ENCODE results near the gene SLC25A21.
"Not testable (repeated sequence)": the region's sequence is repeated elsewhere in the genome, so short reads cannot be mapped to it uniquely, and the experiment has no call there.

SLC25A21 gene

GRCh38 chr14:36941783-36942521 is 230.5 kb downstream of the SLC25A21 start:
- peak; percentile 78 for DNase-seq (ENCODE audit: low spot score)

GRCh38 chr14:36940476-36940875 is 231.9 kb downstream of the SLC25A21 start:
- no peak for DNase-seq (ENCODE audit: low spot score)

GRCh38 chr14:36939265-36939664 is 233.1 kb downstream of the SLC25A21 start:
- no peak for DNase-seq (ENCODE audit: low spot score)

DNA sequence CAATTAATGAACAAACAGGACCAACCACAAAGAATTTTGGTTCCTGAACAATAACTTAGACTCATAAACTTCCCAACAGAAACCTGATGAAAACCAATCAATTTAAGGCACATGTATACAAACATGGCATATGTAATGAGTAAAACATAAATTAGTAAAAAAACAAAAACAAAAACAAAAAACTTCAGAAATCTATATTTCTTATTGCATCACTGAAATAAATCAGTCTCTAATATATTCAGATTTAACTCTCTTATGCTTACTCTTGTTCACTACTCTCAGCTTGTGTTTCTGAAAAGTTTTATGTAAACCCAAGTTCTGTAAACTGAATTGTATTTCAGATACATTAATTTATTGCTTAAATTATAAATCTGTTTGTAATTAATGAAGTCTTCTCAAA is 233.7 kb downstream of the SLC25A21 start:
- no peak for DNase-seq (ENCODE audit: low spot score)

GRCh38 chr14:36935976-36936678 is 236.3 kb downstream of the SLC25A21 start:
- DNase-seq (ENCODE audit: low spot score) = peak; percentile 12

DNA sequence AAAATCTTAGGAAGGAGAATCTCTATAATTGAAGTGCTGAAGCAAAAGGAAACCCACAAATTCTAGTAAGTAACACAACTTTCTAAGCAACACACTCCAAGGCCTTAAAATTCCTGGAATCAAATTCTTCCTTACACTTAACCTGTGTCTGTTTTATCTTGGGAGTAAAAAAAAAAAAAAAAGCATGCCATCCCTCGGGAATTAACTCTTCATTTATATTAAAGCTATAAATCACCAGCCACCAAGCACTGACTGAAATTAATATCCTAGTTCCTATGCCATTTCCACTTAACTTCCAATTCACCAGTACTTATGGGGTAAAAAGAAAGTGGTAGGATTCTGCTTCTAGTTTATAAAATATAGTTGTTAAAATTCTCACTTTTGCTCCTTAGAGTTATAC is 238.1 kb downstream of the SLC25A21 start:
- no peak for DNase-seq (ENCODE audit: low spot score)

- no peak for DNase-seq (ENCODE audit: low spot score)
Measured at GRCh38 chr14:36931791-36932190, 240.6 kb downstream of the SLC25A21 start.

- no peak for DNase-seq (ENCODE audit: low spot score)
Measured at GRCh38 chr14:36928432-36928831, 244.0 kb downstream of the SLC25A21 start.

GRCh38 chr14:36925094-36925493 is 247.3 kb downstream of the SLC25A21 start:
- no peak for DNase-seq (ENCODE audit: low spot score)

DNA sequence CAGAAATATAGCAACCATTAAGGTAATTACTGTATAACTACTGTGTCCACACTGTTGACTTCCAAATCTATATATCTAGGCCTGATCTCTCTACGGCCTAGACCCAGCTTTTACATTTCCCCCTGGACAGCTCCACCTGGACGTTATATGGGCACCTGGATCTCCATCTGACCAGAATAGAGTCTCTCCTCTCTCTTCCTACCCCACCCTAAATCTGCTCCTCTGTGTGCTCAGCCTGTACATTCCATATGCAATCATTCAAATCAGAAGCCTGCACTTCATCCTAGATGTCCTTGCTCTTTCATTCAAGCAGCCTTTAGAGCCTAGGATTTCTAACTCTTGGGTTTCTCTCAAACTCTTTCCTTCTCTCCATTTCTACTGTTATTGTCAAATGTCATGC is 255.7 kb downstream of the SLC25A21 start:
- no peak for DNase-seq (ENCODE audit: low spot score)

GRCh38 chr14:36915081-36915480 is 257.3 kb downstream of the SLC25A21 start:
- DNase-seq (ENCODE audit: low spot score) = no peak

DNA sequence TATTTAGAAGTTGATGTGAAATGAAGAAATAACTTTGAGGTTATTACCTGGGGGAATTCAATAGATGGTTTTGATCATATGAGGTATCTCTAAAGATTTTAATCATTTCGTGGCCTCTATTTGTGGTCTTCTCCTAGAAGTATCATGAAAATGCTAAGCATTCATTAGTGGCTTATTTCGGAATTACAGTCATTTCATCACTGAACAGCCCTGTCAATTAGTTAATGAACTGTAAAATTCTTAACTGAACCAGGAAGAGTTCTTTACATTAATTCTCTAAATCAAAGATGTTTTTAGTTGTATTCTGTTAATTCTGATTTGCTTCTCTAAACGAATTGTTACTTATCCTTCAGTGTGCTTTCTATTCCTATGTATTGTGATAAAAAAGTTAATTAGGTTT is 261.8 kb downstream of the SLC25A21 start:
- DNase-seq (ENCODE audit: low spot score) = no peak

DNA sequence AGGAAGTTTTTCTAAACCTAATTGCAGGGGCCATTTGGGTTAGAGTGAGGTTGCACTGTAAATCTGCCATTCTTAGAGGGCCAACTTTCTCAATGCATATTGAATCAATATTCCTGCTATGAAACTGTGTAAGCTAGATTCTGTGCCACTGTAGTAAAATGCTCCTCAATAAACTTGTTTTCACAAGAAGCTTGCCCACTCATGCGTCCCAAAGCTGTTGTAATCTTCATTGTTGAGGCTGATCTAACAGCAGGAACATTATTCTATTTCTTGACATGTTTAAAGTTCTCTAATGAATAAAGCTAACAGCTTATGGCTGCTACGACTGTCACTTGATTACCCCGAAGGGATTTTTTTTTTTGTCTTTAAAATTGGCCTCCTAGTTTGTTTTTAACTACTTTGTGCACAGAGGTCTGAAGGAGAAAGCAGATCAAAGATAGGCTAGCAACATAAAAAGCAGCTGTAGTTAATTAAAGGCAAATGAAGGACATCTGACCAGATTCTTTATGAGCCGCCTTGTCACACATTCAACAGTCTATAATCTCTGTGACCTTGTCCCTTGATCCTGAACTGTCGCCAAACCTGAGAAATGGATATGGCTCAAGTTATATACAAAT is 267.0 kb downstream of the SLC25A21 start:
- no peak for DNase-seq (ENCODE audit: low spot score)

GRCh38 chr14:36901861-36902260 is 270.5 kb downstream of the SLC25A21 start:
- DNase-seq (ENCODE audit: low spot score) = no peak

DNA sequence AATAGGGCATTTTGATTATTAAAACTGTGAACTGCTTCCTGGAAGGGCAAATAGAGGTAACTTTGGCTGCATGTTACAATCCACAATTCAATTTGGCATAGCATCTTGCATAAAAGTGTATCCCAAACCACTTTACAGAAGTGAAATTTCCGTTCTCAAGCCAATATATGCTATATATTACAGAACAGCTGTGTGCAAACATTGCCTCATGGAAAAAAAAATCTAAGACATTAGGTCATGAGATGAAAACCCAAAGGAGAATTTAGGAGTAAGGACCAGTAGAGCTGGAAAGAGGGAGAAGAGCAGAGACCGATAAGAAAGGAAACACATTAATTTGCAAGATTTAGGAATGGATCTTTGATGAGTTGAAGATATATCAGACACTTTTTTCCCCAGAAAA is 271.6 kb downstream of the SLC25A21 start:
- DNase-seq (ENCODE audit: low spot score) = no peak

DNA sequence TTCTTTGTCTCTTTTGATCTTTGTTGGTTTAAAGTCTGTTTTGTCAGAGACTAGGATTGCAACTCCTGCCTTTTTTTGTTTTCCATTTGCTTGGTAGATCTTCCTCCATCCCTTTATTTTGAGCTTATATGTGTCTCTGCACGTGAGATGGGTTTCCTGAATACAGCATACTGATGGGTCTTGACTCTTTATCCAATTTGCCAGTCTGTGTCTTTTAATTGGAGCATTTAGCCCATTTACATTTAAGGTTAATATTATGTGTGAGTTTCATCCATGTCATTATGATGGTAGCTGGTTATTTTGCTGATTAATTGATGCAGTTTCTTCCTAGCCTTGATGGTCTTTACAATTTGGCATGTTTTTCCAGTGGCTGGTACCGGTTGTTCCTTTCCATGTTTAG is 276.1 kb downstream of the SLC25A21 start:
- DNase-seq (ENCODE audit: low spot score) = not testable (repeated sequence)

DNA sequence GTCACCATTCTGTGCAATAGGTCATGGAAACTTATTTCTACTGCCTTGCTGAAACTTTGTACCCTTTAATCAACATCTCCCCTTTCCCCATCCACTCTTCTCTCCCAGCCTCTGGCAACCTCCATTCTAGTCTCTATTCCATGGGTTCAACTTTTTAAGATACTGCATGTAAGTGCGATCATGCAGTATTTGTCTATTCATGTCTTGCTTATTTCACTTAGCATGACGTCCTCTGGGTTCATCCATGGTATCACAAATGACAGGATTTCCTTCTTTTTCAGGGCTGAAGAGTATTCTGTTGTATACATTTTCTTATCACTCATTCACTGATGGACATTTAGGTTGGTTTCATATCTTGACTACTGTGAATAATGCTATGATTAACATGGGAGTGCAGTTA is 288.4 kb downstream of the SLC25A21 start:
- DNase-seq (ENCODE audit: low spot score) = no peak

DNA sequence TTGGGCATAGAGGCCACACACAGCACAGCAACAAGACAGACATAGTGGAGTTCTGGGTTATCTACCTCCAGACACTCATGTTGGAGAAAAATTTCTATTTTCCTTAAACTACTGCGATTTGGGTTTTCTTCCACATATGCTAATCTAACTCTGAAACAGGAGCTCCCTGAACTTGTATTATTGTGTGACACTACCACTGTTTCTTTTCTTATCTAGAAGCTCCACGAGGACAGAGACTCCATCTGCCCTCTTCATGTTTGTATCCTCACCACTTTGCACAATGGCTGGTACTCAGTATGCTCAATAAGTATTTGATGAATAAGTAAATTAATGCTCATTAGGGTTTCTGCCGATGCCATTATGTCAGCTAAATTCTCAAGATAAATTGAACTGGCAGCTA is 292.1 kb downstream of the SLC25A21 start:
- DNase-seq (ENCODE audit: low spot score) = no peak

DNA sequence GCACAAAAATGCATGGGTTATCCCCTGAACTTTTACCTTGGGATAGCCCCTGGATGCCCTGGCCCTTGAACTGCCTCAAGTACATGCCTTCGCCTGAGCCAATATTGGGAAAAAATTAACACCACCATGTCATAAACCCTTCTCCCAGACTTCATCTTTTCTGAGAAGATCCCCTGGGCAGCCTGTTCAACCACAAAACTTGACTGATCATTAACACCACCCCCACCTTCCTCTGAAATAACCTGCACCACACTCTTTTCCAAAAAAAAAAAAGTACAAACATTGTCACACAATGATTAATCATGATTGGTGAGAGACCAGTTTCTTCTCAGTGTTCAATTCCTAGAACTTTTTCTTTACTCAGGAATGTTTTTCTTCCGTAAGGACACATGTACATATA is 292.8 kb downstream of the SLC25A21 start:
- DNase-seq (ENCODE audit: low spot score) = no peak

- peak; percentile 11 for DNase-seq (ENCODE audit: low spot score)
Measured at GRCh38 chr14:36874396-36875138, 297.8 kb downstream of the SLC25A21 start.

GRCh38 chr14:36870776-36871175 is 301.6 kb downstream of the SLC25A21 start:
- no peak for DNase-seq (ENCODE audit: low spot score)

DNA sequence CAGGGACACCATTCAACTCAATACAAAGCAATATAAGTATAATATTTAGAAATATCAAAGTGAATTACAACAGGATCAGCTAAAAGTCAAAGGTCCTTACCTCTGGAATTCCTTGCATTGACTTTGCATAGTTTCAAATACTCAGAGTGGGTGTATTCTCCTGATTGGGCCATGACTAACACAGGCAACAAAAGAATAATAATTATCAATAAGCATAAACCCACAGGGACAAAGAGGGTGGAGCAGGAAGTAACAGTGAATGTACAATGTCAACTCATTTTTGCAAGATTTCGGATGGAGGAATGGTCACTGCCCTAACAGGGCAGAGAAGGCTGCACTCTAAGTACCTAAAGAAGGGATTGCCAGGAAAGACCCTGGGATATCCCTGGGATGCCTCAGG is 303.3 kb downstream of the SLC25A21 start:
- DNase-seq (ENCODE audit: low spot score) = no peak

GRCh38 chr14:36866867-36867266 is 305.5 kb downstream of the SLC25A21 start:
- DNase-seq (ENCODE audit: low spot score) = no peak
